Chondrocyte (in vitro differentiated cells): Measurements from ENCODE around the gene SPDL1. TPM values are rescaled to one million over a fixed set of nuclear protein-coding genes. Genes with fewer than 3 reads are reported as not detected.

Experiments used
- DNase-seq: peaks from one replicate; pipeline ENCODE4 v3.0.0; 2021; ENCODE audit warnings: mixed read lengths, low spot score
- H3K27ac Mint-ChIP-seq: one replicate; pipeline ENCODE4 v1.8.0; 2021; ENCODE audit warnings: mild to moderate bottlenecking, moderate library complexity, mixed read lengths; ENCODE audit not compliant: unreplicated experiment
- H3K27me3 Mint-ChIP-seq: 2 replicates; pipeline ENCODE4 v1.8.0; 2021; ENCODE audit warnings: low read depth, mixed read lengths
- H3K36me3 Mint-ChIP-seq: 2 replicates; pipeline ENCODE4 v1.8.0; 2021; ENCODE audit warnings: low read depth, mixed read lengths
- H3K4me1 Mint-ChIP-seq: 2 replicates; pipeline ENCODE4 v1.8.0; 2021; ENCODE audit warnings: low read depth, mild to moderate bottlenecking, mixed read lengths
- H3K4me3 Mint-ChIP-seq: one replicate; pipeline ENCODE4 v1.8.0; 2021; ENCODE audit warnings: mild to moderate bottlenecking, moderate library complexity, mixed read lengths; ENCODE audit not compliant: unreplicated experiment
- H3K9me3 Mint-ChIP-seq: 2 replicates; pipeline ENCODE4 v1.8.0; 2021; ENCODE audit warnings: low read depth, mixed read lengths
- total RNA-seq: library from RNA; stranded (reverse); gene quantifications from 3 replicates; pipeline ENCODE4 v1.2.1, GENCODE V29; 2021
- TF ChIP-seq, protein P1 (sequence below): fragments of 200-600 bp; sonication (generic); IDR thresholded peaks from 2 replicates; pipeline ENCODE4 v1.5.0; 2021; ENCODE audit warnings: antibody characterized with exemption, mild to moderate bottlenecking, moderate library complexity

The SPDL1 gene
- total RNA-seq, 1 donor from 2014 or later, result 22.3 TPM

DNA sequence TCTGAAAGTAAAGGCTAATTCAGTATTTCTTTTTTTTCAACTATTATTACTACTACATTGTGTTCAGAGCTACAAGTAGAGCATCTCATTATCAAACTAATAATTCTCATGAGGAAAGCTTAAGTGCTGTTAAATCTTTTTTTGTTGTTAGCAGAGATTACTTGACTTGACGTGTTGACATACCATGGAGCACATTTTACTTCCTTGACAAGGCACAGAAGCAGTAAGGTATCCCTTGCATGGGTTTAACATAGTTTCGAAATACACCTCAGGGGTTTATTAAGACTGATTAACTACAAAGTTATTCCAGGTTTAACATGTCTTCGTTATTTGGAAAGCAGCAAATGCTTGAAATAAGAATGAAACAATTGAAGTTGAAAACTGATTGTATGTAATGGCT, 7.0 kb downstream of the SPDL1 start:
- Mint-ChIP-seq H3K9me3 (no peaks in the 10 kb centered on the region), H3K27ac (no peak overlapping the region), H3K27me3 (no peaks in the 10 kb centered on the region), H3K36me3 (peaks cover 35% of the 10 kb centered on the region), H3K4me1 (peaks cover 45% of the 10 kb centered on the region), H3K4me3 (no peak overlapping the region)
- TF ChIP-seq, protein P1, sequence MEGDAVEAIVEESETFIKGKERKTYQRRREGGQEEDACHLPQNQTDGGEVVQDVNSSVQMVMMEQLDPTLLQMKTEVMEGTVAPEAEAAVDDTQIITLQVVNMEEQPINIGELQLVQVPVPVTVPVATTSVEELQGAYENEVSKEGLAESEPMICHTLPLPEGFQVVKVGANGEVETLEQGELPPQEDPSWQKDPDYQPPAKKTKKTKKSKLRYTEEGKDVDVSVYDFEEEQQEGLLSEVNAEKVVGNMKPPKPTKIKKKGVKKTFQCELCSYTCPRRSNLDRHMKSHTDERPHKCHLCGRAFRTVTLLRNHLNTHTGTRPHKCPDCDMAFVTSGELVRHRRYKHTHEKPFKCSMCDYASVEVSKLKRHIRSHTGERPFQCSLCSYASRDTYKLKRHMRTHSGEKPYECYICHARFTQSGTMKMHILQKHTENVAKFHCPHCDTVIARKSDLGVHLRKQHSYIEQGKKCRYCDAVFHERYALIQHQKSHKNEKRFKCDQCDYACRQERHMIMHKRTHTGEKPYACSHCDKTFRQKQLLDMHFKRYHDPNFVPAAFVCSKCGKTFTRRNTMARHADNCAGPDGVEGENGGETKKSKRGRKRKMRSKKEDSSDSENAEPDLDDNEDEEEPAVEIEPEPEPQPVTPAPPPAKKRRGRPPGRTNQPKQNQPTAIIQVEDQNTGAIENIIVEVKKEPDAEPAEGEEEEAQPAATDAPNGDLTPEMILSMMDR, result no peak
- no peak for DNase-seq

DNA sequence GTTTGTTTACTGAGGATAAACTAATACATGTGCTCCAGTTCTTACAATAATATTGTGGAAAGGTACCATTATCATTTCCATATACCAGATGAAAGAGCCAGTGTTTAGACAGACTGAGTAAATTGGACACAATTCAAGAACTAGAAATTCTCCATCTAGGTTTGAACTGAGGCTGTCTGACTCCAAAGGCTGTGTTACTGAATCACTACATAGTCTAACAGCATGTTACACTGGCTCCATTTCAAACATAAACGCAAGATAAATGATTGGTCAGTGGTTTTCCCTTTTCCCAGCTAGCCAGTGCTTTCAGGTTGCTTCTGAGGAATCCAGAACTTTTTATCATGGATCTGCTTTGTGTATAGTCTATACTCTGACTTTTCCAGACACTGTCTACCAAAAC, 8.1 kb downstream of the SPDL1 start:
- peak overlapping the region; percentile 8 for H3K27ac Mint-ChIP-seq
- peaks cover 39% of the 10 kb centered on the region for H3K4me1 Mint-ChIP-seq
- TF ChIP-seq, protein P1, result no peak
- no peaks in the 10 kb centered on the region for H3K9me3 Mint-ChIP-seq
- no peak overlapping the region for H3K4me3 Mint-ChIP-seq
- H3K36me3 Mint-ChIP-seq, result peaks cover 37% of the 10 kb centered on the region
- no peak for DNase-seq
- H3K27me3 Mint-ChIP-seq, result no peaks in the 10 kb centered on the region

DNA sequence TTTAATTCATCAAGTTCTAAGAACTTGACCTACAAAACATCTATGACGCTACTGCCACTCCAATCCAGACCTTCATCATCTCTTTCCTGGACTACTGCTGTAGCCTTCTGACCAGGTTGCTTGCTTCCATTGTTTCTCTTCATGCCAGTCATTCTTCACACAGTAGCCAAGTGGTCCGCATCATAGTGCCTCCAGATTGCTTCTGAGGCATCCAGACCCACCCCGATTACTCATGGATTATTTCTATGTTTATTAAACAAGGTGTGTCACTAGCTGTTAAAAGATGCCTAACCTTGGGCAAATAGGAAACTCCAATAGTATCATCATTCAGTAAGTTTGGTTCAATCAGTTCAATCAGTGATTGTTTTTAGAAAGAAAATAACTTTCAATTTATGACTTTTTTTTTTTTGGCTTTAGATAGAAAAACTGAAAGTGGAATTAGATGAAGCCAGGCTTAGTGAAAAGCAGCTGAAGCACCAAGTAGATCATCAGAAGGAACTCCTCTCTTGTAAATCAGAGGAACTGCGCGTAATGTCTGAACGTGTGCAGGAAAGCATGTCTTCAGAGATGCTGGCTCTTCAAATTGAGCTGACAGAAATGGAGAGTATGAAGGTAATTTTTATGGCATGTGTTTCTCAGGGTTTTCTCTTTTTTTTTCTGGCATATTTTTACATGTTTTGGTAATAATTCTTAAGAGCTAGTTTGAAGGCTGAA, 9.5 kb downstream of the SPDL1 start:
- TF ChIP-seq, protein P1, result no peak
- H3K36me3 Mint-ChIP-seq, result peaks cover 41% of the 10 kb centered on the region
- H3K9me3 Mint-ChIP-seq, result no peaks in the 10 kb centered on the region
- H3K4me3 Mint-ChIP-seq, result no peak overlapping the region
- no peak overlapping the region for H3K27ac Mint-ChIP-seq
- DNase-seq, result no peak
- H3K4me1 Mint-ChIP-seq, result peaks cover 33% of the 10 kb centered on the region
- H3K27me3 Mint-ChIP-seq, result no peaks in the 10 kb centered on the region

DNA sequence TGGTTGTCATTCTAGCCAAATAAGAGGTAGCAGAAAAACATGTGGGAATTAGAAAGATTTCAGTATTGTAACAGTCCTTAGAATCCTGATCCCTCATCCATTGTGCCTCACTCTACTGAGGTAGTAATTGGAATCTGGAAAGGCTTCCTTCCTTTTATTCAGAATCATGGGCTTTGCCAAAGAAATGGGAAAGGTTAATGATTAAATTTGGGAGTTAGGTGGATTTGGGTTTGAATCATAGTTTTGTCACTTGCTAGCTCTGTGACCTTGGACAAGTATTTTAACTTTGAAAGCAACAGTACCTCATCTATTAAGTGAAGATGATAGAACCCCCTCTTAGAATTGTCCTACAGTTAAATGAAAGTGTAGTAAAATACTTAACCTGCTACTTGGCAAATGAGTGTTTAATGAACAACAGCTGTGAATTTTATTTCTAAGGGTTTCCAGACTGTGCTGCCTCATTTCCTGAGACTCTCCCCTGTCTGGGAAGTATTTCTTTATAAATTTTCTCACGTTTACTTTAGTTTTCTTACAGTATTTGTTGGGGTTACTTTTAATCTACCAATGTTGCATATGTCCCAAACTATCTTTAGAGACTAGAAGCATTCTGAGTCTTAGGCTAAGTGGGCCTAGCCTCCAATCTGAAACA, 11.7 kb downstream of the SPDL1 start:
- Mint-ChIP-seq H3K4me1 (peaks cover 37% of the 10 kb centered on the region), H3K4me3 (no peak overlapping the region), H3K27ac (peak overlapping the region; percentile 49), H3K9me3 (no peaks in the 10 kb centered on the region), H3K27me3 (no peaks in the 10 kb centered on the region), H3K36me3 (peaks cover 34% of the 10 kb centered on the region)
- TF ChIP-seq, protein P1, result no peak
- no peak for DNase-seq

DNA sequence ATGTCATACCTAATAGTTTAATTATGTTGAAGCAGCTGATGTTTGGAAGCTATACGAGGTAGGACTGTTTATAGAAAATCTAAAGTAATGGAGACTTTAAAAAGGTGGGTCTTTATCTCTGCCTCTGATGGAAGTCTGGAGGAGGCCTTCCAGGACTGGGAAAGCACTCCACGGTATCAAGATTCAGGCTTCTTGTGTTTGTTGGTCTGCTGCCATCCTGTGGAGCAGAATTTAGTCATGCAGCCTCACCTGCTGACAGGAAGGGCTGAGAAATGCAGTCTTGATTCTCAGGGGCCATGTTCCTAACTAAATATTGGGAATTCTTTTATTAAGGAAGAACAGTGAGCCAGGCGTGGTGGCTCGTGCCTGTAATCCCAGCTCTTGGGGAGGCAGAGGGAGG, 15.9 kb downstream of the SPDL1 start:
- no peak for DNase-seq
- Mint-ChIP-seq H3K36me3 (peaks cover 28% of the 10 kb centered on the region), H3K4me1 (peaks cover 51% of the 10 kb centered on the region), H3K27ac (peak overlapping the region; percentile 58), H3K9me3 (no peaks in the 10 kb centered on the region), H3K4me3 (no peak overlapping the region), H3K27me3 (no peaks in the 10 kb centered on the region)
- TF ChIP-seq, protein P1, result peak; percentile 13
